WTC11 (cell line): ENCODE results near the gene GALNT2.

Experiments used
- ATF2 ChIP-seq: sonication (generic); formaldehyde crosslinking; IDR thresholded peaks from 2 replicates; pipeline ENCODE4 v1.8.1; 2022; ENCODE audit warnings: low read depth, missing genetic modification reagents, borderline replicate concordance
- ATF6 ChIP-seq: sonication (generic); formaldehyde crosslinking; IDR thresholded peaks from 2 replicates; pipeline ENCODE4 v1.8.1; 2023; ENCODE audit warnings: mild to moderate bottlenecking, missing genetic modification reagents
- FOXJ3 ChIP-seq: sonication (generic); formaldehyde crosslinking; IDR thresholded peaks from 2 replicates; pipeline ENCODE4 v1.9.0; 2021; ENCODE audit warnings: missing genetic modification reagents, mild to moderate bottlenecking, borderline replicate concordance
- FOXK1 ChIP-seq: sonication (generic); formaldehyde crosslinking; IDR thresholded peaks from 2 replicates; pipeline ENCODE4 v1.8.0; 2022; ENCODE audit warnings: mild to moderate bottlenecking, moderate library complexity, missing genetic modification reagents
- GRHL2 ChIP-seq: fragments of 250-450 bp; sonication (Bioruptor Pico); IDR thresholded peaks from 2 replicates; pipeline ENCODE4 v1.8.0; 2022; ENCODE audit warnings: mild to moderate bottlenecking, moderate library complexity; ENCODE audit not compliant: insufficient replicate concordance, severe bottlenecking
- HMGXB4 ChIP-seq: sonication (generic); formaldehyde crosslinking; IDR thresholded peaks from 2 replicates; pipeline ENCODE4 v1.8.1; 2023; ENCODE audit warnings: mild to moderate bottlenecking, moderate library complexity, missing genetic modification reagents
- JUN ChIP-seq: sonication (generic); formaldehyde crosslinking; IDR thresholded peaks from 2 replicates; pipeline ENCODE4 v1.8.0; 2023; ENCODE audit warnings: mild to moderate bottlenecking, missing genetic modification reagents
- NFE2L1 ChIP-seq: sonication (generic); formaldehyde crosslinking; IDR thresholded peaks from 2 replicates; pipeline ENCODE4 v1.8.1; 2023; ENCODE audit warnings: missing genetic modification reagents
- ZNF317 ChIP-seq: sonication (generic); formaldehyde crosslinking; IDR thresholded peaks from 2 replicates; pipeline ENCODE4 v1.8.1; 2023; ENCODE audit warnings: low read depth, mild to moderate bottlenecking, moderate library complexity, missing genetic modification reagents, borderline replicate concordance
- ZNF423 ChIP-seq: fragments of 250-450 bp; sonication (Bioruptor Pico); IDR thresholded peaks from 2 replicates; pipeline ENCODE4 v2.1.2; 2022; ENCODE audit warnings: mild to moderate bottlenecking, moderate library complexity
- TF ChIP-seq, protein P1 (sequence below): fragments of 200-600 bp; IDR thresholded peaks from 2 replicates; pipeline ENCODE4 v1.8.0; 2022; ENCODE audit warnings: antibody characterized with exemption
- TF ChIP-seq, protein P2 (sequence below): sonication (generic); formaldehyde crosslinking; IDR thresholded peaks from 2 replicates; pipeline ENCODE4 v1.8.0; 2022; ENCODE audit warnings: mild to moderate bottlenecking, missing genetic modification reagents

- TF ChIP-seq, protein P1, sequence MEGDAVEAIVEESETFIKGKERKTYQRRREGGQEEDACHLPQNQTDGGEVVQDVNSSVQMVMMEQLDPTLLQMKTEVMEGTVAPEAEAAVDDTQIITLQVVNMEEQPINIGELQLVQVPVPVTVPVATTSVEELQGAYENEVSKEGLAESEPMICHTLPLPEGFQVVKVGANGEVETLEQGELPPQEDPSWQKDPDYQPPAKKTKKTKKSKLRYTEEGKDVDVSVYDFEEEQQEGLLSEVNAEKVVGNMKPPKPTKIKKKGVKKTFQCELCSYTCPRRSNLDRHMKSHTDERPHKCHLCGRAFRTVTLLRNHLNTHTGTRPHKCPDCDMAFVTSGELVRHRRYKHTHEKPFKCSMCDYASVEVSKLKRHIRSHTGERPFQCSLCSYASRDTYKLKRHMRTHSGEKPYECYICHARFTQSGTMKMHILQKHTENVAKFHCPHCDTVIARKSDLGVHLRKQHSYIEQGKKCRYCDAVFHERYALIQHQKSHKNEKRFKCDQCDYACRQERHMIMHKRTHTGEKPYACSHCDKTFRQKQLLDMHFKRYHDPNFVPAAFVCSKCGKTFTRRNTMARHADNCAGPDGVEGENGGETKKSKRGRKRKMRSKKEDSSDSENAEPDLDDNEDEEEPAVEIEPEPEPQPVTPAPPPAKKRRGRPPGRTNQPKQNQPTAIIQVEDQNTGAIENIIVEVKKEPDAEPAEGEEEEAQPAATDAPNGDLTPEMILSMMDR, result no peak
- TF ChIP-seq FOXJ3 (CRISPR knock-in tag) (no peak), GRHL2 (no peak), JUN (CRISPR knock-in tag) (no peak), NFE2L1 (CRISPR knock-in tag) (no peak), ATF2 (CRISPR knock-in tag) (no peak), ZNF317 (CRISPR knock-in tag) (no peak), ZNF423 (CRISPR knock-in tag) (no peak), ATF6 (no peak), HMGXB4 (CRISPR knock-in tag) (no peak), FOXK1 (CRISPR knock-in tag) (no peak)
- TF ChIP-seq, protein P2, sequence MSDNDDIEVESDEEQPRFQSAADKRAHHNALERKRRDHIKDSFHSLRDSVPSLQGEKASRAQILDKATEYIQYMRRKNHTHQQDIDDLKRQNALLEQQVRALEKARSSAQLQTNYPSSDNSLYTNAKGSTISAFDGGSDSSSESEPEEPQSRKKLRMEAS, result no peak
Measured at GRCh38 chr1:230246551-230246950, 179.5 kb downstream of the GALNT2 start.
